ENCODE measurements around the gene UNC79.

The UNC79 gene

GRCh38 chr14:93743270-93744060 is 312.7 kb downstream of the UNC79 start:
- DNase-seq (ENCODE audit: insufficient read length, low spot score) (no peak), FAIRE-seq (no peak)

- DNase-seq (ENCODE audit: insufficient read length, low spot score): no peak
- FAIRE-seq: no peak
These were observed 313.4 kb downstream of the UNC79 start for GRCh38 chr14:93744176-93744575.

- no peak for FAIRE-seq
- no peak for DNase-seq (ENCODE audit: insufficient read length, low spot score)
These were observed 314.1 kb downstream of the UNC79 start for GRCh38 chr14:93744876-93745275.

GRCh38 chr14:93745603-93746273 is 315.0 kb downstream of the UNC79 start:
- no peak for DNase-seq (ENCODE audit: insufficient read length, low spot score)
- no peak for FAIRE-seq

- FAIRE-seq (no peak), DNase-seq (ENCODE audit: insufficient read length, low spot score) (no peak)
These were observed 316.4 kb downstream of the UNC79 start for GRCh38 chr14:93747102-93747501.

GRCh38 chr14:93747560-93747959 is 316.8 kb downstream of the UNC79 start:
- no peak for FAIRE-seq
- no peak for DNase-seq (ENCODE audit: insufficient read length, low spot score)

- DNase-seq (ENCODE audit: insufficient read length, low spot score): no peak
- no peak for FAIRE-seq
These were observed 317.7 kb downstream of the UNC79 start for GRCh38 chr14:93748208-93749075.

- no peak for DNase-seq (ENCODE audit: insufficient read length, low spot score)
- FAIRE-seq: no peak
These were observed 318.3 kb downstream of the UNC79 start for GRCh38 chr14:93749076-93749420.

- DNase-seq (ENCODE audit: insufficient read length, low spot score) (no peak), FAIRE-seq (no peak)
These were observed 321.4 kb downstream of the UNC79 start for GRCh38 chr14:93751946-93752655.

- FAIRE-seq (no peak), DNase-seq (ENCODE audit: insufficient read length, low spot score) (no peak)
These were observed 322.3 kb downstream of the UNC79 start for GRCh38 chr14:93752980-93753561.

GRCh38 chr14:93753647-93754046 is 322.9 kb downstream of the UNC79 start:
- DNase-seq (ENCODE audit: insufficient read length, low spot score): no peak
- FAIRE-seq: no peak

- FAIRE-seq (no peak), DNase-seq (ENCODE audit: insufficient read length, low spot score) (no peak)
These were observed 326.5 kb downstream of the UNC79 start for GRCh38 chr14:93757206-93757605.

All from GM19239 (cell line).